ENCODE data around the gene FIBCD1. TPM values are rescaled to one million over a fixed set of nuclear protein-coding genes. Genes with fewer than 3 reads are reported as not detected.
A peak's percentile ranks its signal among the peaks of the same experiment; 100 is the strongest.

The FIBCD1 gene
- total and polyA plus RNA-seq, 2 experiments from 2014 or later, result 0.43 to 4.0 TPM

DNA sequence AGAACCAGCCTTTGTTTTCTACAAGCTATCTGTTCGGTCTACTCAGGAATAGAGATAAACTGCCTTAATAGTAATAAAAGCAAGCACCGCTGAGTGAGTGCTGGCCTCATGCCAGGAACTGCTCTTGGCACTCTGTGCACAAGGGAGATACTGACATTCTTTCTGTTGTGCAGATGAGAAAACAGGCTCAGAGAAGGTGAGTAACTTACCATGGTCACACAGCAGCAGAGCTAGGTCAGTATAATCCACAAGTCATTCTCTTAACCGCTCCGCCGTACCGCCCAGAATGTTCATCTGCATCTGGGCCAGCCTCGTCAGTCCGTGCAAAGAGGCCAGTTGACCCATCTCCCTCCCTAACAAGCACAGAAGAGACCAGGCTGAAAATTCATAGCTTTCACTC lies 69.8 kb downstream of the FIBCD1 start:
- DNase-seq (ENCODE audit: low read depth in 1 of 2, low spot score in 1 of 2), result peak; percentile 43 to 83
- H3K27me3 ChIP-seq, result no peaks in the 10 kb centered on the region
- H3K4me3 ChIP-seq, result no peak overlapping the region
- peaks cover 8% of the 10 kb centered on the region for H3K4me1 ChIP-seq (ENCODE audit: low read depth)
- no peaks in the 10 kb centered on the region for H3K9me3 ChIP-seq (ENCODE audit: low read depth)
- H3K36me3 ChIP-seq, result peaks cover 45% of the 10 kb centered on the region
- H3K27ac ChIP-seq, result no peak overlapping the region
- TF ChIP-seq, protein P1, sequence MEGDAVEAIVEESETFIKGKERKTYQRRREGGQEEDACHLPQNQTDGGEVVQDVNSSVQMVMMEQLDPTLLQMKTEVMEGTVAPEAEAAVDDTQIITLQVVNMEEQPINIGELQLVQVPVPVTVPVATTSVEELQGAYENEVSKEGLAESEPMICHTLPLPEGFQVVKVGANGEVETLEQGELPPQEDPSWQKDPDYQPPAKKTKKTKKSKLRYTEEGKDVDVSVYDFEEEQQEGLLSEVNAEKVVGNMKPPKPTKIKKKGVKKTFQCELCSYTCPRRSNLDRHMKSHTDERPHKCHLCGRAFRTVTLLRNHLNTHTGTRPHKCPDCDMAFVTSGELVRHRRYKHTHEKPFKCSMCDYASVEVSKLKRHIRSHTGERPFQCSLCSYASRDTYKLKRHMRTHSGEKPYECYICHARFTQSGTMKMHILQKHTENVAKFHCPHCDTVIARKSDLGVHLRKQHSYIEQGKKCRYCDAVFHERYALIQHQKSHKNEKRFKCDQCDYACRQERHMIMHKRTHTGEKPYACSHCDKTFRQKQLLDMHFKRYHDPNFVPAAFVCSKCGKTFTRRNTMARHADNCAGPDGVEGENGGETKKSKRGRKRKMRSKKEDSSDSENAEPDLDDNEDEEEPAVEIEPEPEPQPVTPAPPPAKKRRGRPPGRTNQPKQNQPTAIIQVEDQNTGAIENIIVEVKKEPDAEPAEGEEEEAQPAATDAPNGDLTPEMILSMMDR (IDR thresholded peaks at IDR 0.05; ENCODE audit: low read depth, low read length), result no peak

DNA sequence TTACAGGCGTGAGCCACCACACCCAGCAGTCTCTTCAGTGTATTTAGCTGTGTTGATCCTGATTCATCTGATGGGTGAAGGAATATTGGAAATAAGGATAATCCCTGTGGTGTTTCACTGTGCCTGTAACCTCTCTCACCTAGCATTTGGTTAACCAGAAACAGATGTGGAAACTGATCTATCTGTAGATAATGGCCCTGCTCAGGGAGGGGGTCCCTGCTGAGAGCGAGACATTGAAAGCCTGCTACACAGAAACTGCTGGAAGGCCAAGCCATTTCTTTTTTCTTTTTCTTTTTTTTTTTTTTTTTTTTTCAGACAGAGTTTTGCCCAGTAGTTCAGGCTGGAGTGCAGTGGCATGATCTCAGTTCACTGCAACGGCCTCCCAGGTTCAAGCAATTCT lies 70.8 kb downstream of the FIBCD1 start:
- TF ChIP-seq, protein P1 (IDR thresholded peaks at IDR 0.05; ENCODE audit: low read depth, low read length), result no peak
- H3K36me3 ChIP-seq, result peaks cover 37% of the 10 kb centered on the region

DNA sequence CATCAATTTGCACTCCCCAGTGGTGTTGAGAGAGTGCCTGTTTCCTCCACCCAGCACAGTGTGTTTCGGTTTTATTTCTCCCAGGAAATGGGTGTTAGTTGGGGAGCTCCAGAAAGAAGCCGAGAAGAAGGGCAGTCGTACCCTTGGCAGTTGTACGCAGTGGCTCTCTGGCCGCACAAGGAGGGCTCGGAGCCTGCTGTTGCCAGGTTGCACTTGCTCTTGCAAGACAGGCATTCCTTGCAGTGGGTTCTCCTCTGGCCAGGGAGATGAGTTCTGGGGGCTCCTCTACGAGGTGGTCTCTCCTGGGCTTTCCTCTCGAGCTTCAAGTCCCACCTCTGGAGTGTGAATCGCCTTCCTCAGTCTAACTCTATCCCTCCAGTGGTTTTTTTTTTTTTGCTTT lies 71.5 kb downstream of the FIBCD1 start:
- Histone ChIP-seq H3K27ac (no peak overlapping the region), H3K36me3 (peaks cover 35% of the 10 kb centered on the region), H3K4me3 (no peak overlapping the region), H3K4me1 (ENCODE audit: low read depth) (no peaks in the 10 kb centered on the region), H3K27me3 (no peaks in the 10 kb centered on the region), H3K9me3 (ENCODE audit: low read depth) (no peaks in the 10 kb centered on the region)
- DNase-seq (ENCODE audit: low read depth in 1 of 2, low spot score in 1 of 2), result no peak
- TF ChIP-seq, protein P1 (IDR thresholded peaks at IDR 0.05; ENCODE audit: low read depth, low read length), result no peak

More for the DNA sequence above, 70.8 kb downstream of the FIBCD1 start:
- DNase-seq (ENCODE audit: low read depth in 1 of 2, low spot score in 1 of 2), result no peak
- Histone ChIP-seq H3K27ac (no peak overlapping the region), H3K4me1 (ENCODE audit: low read depth) (peaks cover under 1% of the 10 kb centered on the region), H3K4me3 (no peak overlapping the region), H3K9me3 (ENCODE audit: low read depth) (no peaks in the 10 kb centered on the region), H3K27me3 (no peaks in the 10 kb centered on the region)

DNA sequence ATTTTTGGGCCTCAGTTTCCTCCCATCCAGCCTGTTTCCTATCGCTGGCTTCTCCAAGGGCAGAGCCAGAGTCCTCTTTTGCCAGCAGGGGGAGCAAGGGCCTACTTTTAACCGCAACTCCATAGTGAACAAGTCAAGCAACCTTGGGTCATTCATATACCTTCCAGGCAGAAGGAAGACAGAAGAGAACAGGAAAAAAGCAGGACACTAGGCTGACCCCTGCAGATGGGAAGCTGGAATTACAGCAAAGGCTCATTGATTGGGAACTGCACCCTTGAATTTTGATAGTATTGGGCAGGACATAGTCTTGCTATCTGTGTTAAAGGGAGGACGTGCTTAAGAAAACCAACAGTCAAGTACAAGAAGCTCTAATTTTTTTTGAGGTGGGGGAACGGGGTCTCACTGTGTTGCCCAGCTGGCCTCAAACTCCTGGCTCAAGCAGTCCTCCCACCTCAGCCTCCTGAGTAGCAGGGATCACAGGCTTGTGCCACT lies 72.5 kb downstream of the FIBCD1 start:
- no peaks in the 10 kb centered on the region for H3K27me3 ChIP-seq
- TF ChIP-seq, protein P1 (IDR thresholded peaks at IDR 0.05; ENCODE audit: low read depth, low read length), result peak; percentile 99
- H3K4me1 ChIP-seq (ENCODE audit: low read depth), result peaks cover 2% of the 10 kb centered on the region
- DNase-seq (ENCODE audit: low read depth in 1 of 2, low spot score in 1 of 2), result peak; percentile 86 to 92
- H3K27ac ChIP-seq, result no peak overlapping the region
- H3K4me3 ChIP-seq, result no peak overlapping the region
- H3K9me3 ChIP-seq (ENCODE audit: low read depth), result no peaks in the 10 kb centered on the region
- H3K36me3 ChIP-seq, result peaks cover 28% of the 10 kb centered on the region

DNA sequence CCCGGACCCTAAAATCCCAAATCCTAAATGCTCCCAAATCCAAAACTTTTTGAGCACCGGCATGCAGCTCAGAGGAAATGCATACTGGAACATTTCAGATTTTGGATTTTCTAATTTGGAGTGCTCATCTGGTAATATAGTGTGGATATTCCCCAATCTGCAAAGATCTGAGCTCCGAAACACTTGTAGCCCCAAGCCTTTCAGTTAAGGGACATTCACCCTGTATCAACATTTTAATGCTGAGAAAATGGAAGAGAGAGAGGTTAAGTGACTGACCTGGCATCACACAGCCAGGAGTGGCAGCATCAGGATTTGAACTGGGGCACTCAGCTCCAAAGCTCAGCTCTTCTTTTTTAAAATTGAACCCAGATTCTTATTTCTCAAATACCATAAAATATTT lies 73.1 kb downstream of the FIBCD1 start:
- H3K4me1 ChIP-seq (ENCODE audit: low read depth), result peaks cover 8% of the 10 kb centered on the region
- no peak overlapping the region for H3K4me3 ChIP-seq
- H3K36me3 ChIP-seq, result peaks cover 27% of the 10 kb centered on the region
- no peaks in the 10 kb centered on the region for H3K9me3 ChIP-seq (ENCODE audit: low read depth)
- H3K27me3 ChIP-seq, result no peaks in the 10 kb centered on the region
- no peak for DNase-seq (ENCODE audit: low read depth in 1 of 2, low spot score in 1 of 2)
- TF ChIP-seq, protein P1 (IDR thresholded peaks at IDR 0.05; ENCODE audit: low read depth, low read length), result no peak
- H3K27ac ChIP-seq, result no peak overlapping the region
